ENCODE results near the gene NXPE3.
A peak's percentile ranks its signal among the peaks of the same experiment; 100 is the strongest.

NXPE3 gene

GRCh38 chr3:101842935-101843330 lies 63.9 kb downstream of the NXPE3 start:
- H3K27ac ChIP-seq (ENCODE audit: low read depth, low read length): no peak overlapping the region
- H3K27me3 ChIP-seq (ENCODE audit: insufficient read depth, low read length): no peaks in the 10 kb centered on the region
- no peak overlapping the region for H2AFZ ChIP-seq (ENCODE audit: low read length, unreplicated experiment)
- H3K36me3 ChIP-seq (ENCODE audit: insufficient read depth, low read length): peaks cover 5% of the 10 kb centered on the region; the same call in 1 of the 2 replicates
- H3K4me1 ChIP-seq (ENCODE audit: control insufficient read depth, insufficient read depth, low read length, unreplicated experiment): peaks cover 6% of the 10 kb centered on the region
- no peaks in the 10 kb centered on the region for H3K79me2 ChIP-seq (ENCODE audit: control insufficient read depth, insufficient read depth, low read length, unreplicated experiment)
- H3K4me3 ChIP-seq (ENCODE audit: low read depth, low read length): no peak overlapping the region

GRCh38 chr3:101845425-101845824 lies 66.4 kb downstream of the NXPE3 start:
- peaks cover 5% of the 10 kb centered on the region; the same call in 1 of the 2 replicates for H3K36me3 ChIP-seq (ENCODE audit: insufficient read depth, low read length)
- peaks cover 13% of the 10 kb centered on the region for H3K79me2 ChIP-seq (ENCODE audit: control insufficient read depth, insufficient read depth, low read length, unreplicated experiment)
- H3K4me3 ChIP-seq (ENCODE audit: low read depth, low read length): no peak overlapping the region
- H3K4me1 ChIP-seq (ENCODE audit: control insufficient read depth, insufficient read depth, low read length, unreplicated experiment): peaks cover 15% of the 10 kb centered on the region
- H3K27me3 ChIP-seq (ENCODE audit: insufficient read depth, low read length): no peaks in the 10 kb centered on the region
- no peak overlapping the region for H2AFZ ChIP-seq (ENCODE audit: low read length, unreplicated experiment)
- no peak overlapping the region for H3K27ac ChIP-seq (ENCODE audit: low read depth, low read length)

GRCh38 chr3:101846709-101847108 lies 67.7 kb downstream of the NXPE3 start:
- Histone ChIP-seq H3K4me1 (ENCODE audit: control insufficient read depth, insufficient read depth, low read length, unreplicated experiment) (peaks cover 15% of the 10 kb centered on the region), H3K4me3 (ENCODE audit: low read depth, low read length) (no peak overlapping the region), H2AFZ (ENCODE audit: low read length, unreplicated experiment) (no peak overlapping the region), H3K27ac (ENCODE audit: low read depth, low read length) (no peak overlapping the region), H3K79me2 (ENCODE audit: control insufficient read depth, insufficient read depth, low read length, unreplicated experiment) (peaks cover 26% of the 10 kb centered on the region), H3K27me3 (ENCODE audit: insufficient read depth, low read length) (no peaks in the 10 kb centered on the region), H3K36me3 (ENCODE audit: insufficient read depth, low read length) (peaks cover 12% of the 10 kb centered on the region)

- Histone ChIP-seq H3K36me3 (ENCODE audit: insufficient read depth, low read length) (peaks cover 18% of the 10 kb centered on the region), H2AFZ (ENCODE audit: low read length, unreplicated experiment) (no peak overlapping the region), H3K27ac (ENCODE audit: low read depth, low read length) (no peak overlapping the region), H3K4me1 (ENCODE audit: control insufficient read depth, insufficient read depth, low read length, unreplicated experiment) (peaks cover 10% of the 10 kb centered on the region), H3K4me3 (ENCODE audit: low read depth, low read length) (no peak overlapping the region), H3K79me2 (ENCODE audit: control insufficient read depth, insufficient read depth, low read length, unreplicated experiment) (peaks cover 32% of the 10 kb centered on the region), H3K27me3 (ENCODE audit: insufficient read depth, low read length) (no peaks in the 10 kb centered on the region)
Measured at GRCh38 chr3:101847328-101847727, 68.3 kb downstream of the NXPE3 start.

GRCh38 chr3:101848326-101848725 lies 69.3 kb downstream of the NXPE3 start:
- Histone ChIP-seq H3K27me3 (ENCODE audit: insufficient read depth, low read length) (no peaks in the 10 kb centered on the region), H3K4me1 (ENCODE audit: control insufficient read depth, insufficient read depth, low read length, unreplicated experiment) (peaks cover 19% of the 10 kb centered on the region), H3K36me3 (ENCODE audit: insufficient read depth, low read length) (peaks cover 28% of the 10 kb centered on the region), H3K27ac (ENCODE audit: low read depth, low read length) (peak overlapping the region; percentile 89), H2AFZ (ENCODE audit: low read length, unreplicated experiment) (peak overlapping the region; percentile 51), H3K4me3 (ENCODE audit: low read depth, low read length) (peak overlapping the region; percentile 92), H3K79me2 (ENCODE audit: control insufficient read depth, insufficient read depth, low read length, unreplicated experiment) (peaks cover 42% of the 10 kb centered on the region)

- H3K4me1 ChIP-seq (ENCODE audit: control insufficient read depth, insufficient read depth, low read length, unreplicated experiment): peaks cover 26% of the 10 kb centered on the region
Measured at GRCh38 chr3:101848754-101849713, 70.0 kb downstream of the NXPE3 start, which contains the start of gene NFKBIZ. Gene NFKBIZ (plus strand): TSS chr3:101849514. CDS start chr3:101849629, 115 bp downstream.

GRCh38 chr3:101849714-101850245 lies 70.8 kb downstream of the NXPE3 start:
- H3K27ac ChIP-seq (ENCODE audit: low read depth, low read length): peak overlapping the region; percentile 59
- peaks cover 31% of the 10 kb centered on the region for H3K4me1 ChIP-seq (ENCODE audit: control insufficient read depth, insufficient read depth, low read length, unreplicated experiment)
- peaks cover 49% of the 10 kb centered on the region for H3K79me2 ChIP-seq (ENCODE audit: control insufficient read depth, insufficient read depth, low read length, unreplicated experiment)
- H3K36me3 ChIP-seq (ENCODE audit: insufficient read depth, low read length): peaks cover 43% of the 10 kb centered on the region
- H2AFZ ChIP-seq (ENCODE audit: low read length, unreplicated experiment): no peak overlapping the region
- no peaks in the 10 kb centered on the region for H3K27me3 ChIP-seq (ENCODE audit: insufficient read depth, low read length)
- H3K4me3 ChIP-seq (ENCODE audit: low read depth, low read length): peak overlapping the region; percentile 92

More at GRCh38 chr3:101848754-101849713, 70.0 kb downstream of the NXPE3 start, which contains the start of gene NFKBIZ:
- Histone ChIP-seq H3K79me2 (ENCODE audit: control insufficient read depth, insufficient read depth, low read length, unreplicated experiment) (peaks cover 49% of the 10 kb centered on the region), H3K36me3 (ENCODE audit: insufficient read depth, low read length) (peaks cover 35% of the 10 kb centered on the region), H3K4me3 (ENCODE audit: low read depth, low read length) (peak within 1 kb of the TSS; percentile 92), H3K27me3 (ENCODE audit: insufficient read depth, low read length) (no peaks in the 10 kb centered on the region), H3K27ac (ENCODE audit: low read depth, low read length) (peak within 1 kb of the TSS; percentile 89), H2AFZ (ENCODE audit: low read length, unreplicated experiment) (peak within 1 kb of the TSS; percentile 51)

- Histone ChIP-seq H3K79me2 (ENCODE audit: control insufficient read depth, insufficient read depth, low read length, unreplicated experiment) (peaks cover 52% of the 10 kb centered on the region), H3K4me1 (ENCODE audit: control insufficient read depth, insufficient read depth, low read length, unreplicated experiment) (peaks cover 31% of the 10 kb centered on the region), H3K36me3 (ENCODE audit: insufficient read depth, low read length) (peaks cover 50% of the 10 kb centered on the region), H2AFZ (ENCODE audit: low read length, unreplicated experiment) (no peak overlapping the region), H3K27ac (ENCODE audit: low read depth, low read length) (peak overlapping the region; percentile 59), H3K27me3 (ENCODE audit: insufficient read depth, low read length) (no peaks in the 10 kb centered on the region), H3K4me3 (ENCODE audit: low read depth, low read length) (peak overlapping the region; percentile 92)
Measured at GRCh38 chr3:101850246-101851051, 71.4 kb downstream of the NXPE3 start.

GRCh38 chr3:101851072-101851770 lies 72.2 kb downstream of the NXPE3 start:
- Histone ChIP-seq H3K4me1 (ENCODE audit: control insufficient read depth, insufficient read depth, low read length, unreplicated experiment) (peaks cover 31% of the 10 kb centered on the region), H3K79me2 (ENCODE audit: control insufficient read depth, insufficient read depth, low read length, unreplicated experiment) (peaks cover 53% of the 10 kb centered on the region), H3K36me3 (ENCODE audit: insufficient read depth, low read length) (peaks cover 54% of the 10 kb centered on the region), H3K27ac (ENCODE audit: low read depth, low read length) (peak overlapping the region; percentile 59), H2AFZ (ENCODE audit: low read length, unreplicated experiment) (no peak overlapping the region), H3K27me3 (ENCODE audit: insufficient read depth, low read length) (no peaks in the 10 kb centered on the region), H3K4me3 (ENCODE audit: low read depth, low read length) (peak overlapping the region; percentile 92)
